Measurements from ENCODE around the gene DNAJC11. TPM values are rescaled to one million over a fixed set of nuclear protein-coding genes. Genes with fewer than 3 reads are reported as not detected.

The DNAJC11 gene
- polyA plus RNA-seq, 1 of the 3 experiments (the other 2 are of a cell fraction): 38.2 TPM

GRCh38 chr1:6619045-6619444 is 82.6 kb downstream of the DNAJC11 start:
- Histone ChIP-seq H4K20me1 (ENCODE audit: insufficient read depth) (peaks cover 49% of the 10 kb centered on the region), H3K9ac (no peak overlapping the region), H3K79me2 (ENCODE audit: insufficient read depth) (peaks cover 89% of the 10 kb centered on the region), H3K9me2 (no peaks in the 10 kb centered on the region), H3K27me3 (ENCODE audit: insufficient read depth) (no peaks in the 10 kb centered on the region), H3K9me3 (no peaks in the 10 kb centered on the region), H2AFZ (ENCODE audit: low read depth) (no peak overlapping the region), H3K4me2 (no peak overlapping the region), H3F3A (replicated peaks; ENCODE audit: insufficient read depth) (peaks cover 18% of the 10 kb centered on the region), H3K4me1 (ENCODE audit: control insufficient read depth in 1 of 2, insufficient read depth in 2 of 2, low read depth in 1 of 2, low read length in 1 of 2) (peaks cover 0 to 4% of the 10 kb centered on the region in 2 experiments; a peak in 1 of 4 replicates), H3K27ac (ENCODE audit: low read depth in 2 of 2, low read length in 1 of 2) (no peak overlapping the region), H3K36me3 (replicated peaks in 1 of 2; ENCODE audit: control insufficient read depth in 1 of 2, insufficient read depth in 2 of 2, low read length in 1 of 2) (peaks cover 24 to 31% of the 10 kb centered on the region in 2 experiments), H3K4me3 (ENCODE audit: low read depth in 2 of 2, low read length in 1 of 2) (no peak overlapping the region)
- TF ChIP-seq NFIC (IDR thresholded peaks at IDR 0.05; ENCODE audit: borderline replicate concordance) (no peak), YY1 (IDR thresholded peaks at IDR 0.05; ENCODE audit: low read depth) (no peak), TEAD4 (IDR thresholded peaks at IDR 0.05; ENCODE audit: borderline replicate concordance, insufficient read depth) (no peak), MEF2A (IDR thresholded peaks at IDR 0.05; ENCODE audit: borderline replicate concordance, low read depth) (no peak), GATA2 (CRISPR knock-in tag; IDR thresholded peaks at IDR 0.05) (no peak), RAD21 (IDR thresholded peaks at IDR 0.05; ENCODE audit: low read length) (no peak), TCF12 (IDR thresholded peaks at IDR 0.05) (no peak), CHD2 (IDR thresholded peaks at IDR 0.05; ENCODE audit: low read length, partially characterized antibody) (no peak), EP300 (IDR thresholded peaks at IDR 0.05; ENCODE audit: borderline replicate concordance in 1 of 2, low read depth in 1 of 2, low read length in 1 of 2) (no peak), SMC3 (IDR thresholded peaks at IDR 0.05; ENCODE audit: low read depth, low read length) (no peak), ELF1 (IDR thresholded peaks at IDR 0.05) (no peak), TAF1 (IDR thresholded peaks at IDR 0.05; ENCODE audit: borderline replicate concordance, low read depth, low read length) (no peak)
- WGBS (ENCODE audit: low lambda C conversion rate): 95% methylated on average over 4 of the region's 4 CpGs
- no peak for DNase-seq
- ChIA-PET CTCF (no interaction called here), POLR2A (no interaction called here)

GRCh38 chr1:6614929-6615785 is 86.5 kb downstream of the DNAJC11 start:
- H3K9ac ChIP-seq: peak overlapping the region; percentile 61
- peaks cover 41% of the 10 kb centered on the region for H4K20me1 ChIP-seq (ENCODE audit: insufficient read depth)
- peak overlapping the region in 1 of 2 experiments; percentile 23; a peak in 1 of 4 replicates for H3K27ac ChIP-seq (ENCODE audit: low read depth in 2 of 2, low read length in 1 of 2)
- H3K4me2 ChIP-seq: peak overlapping the region; percentile 86
- H3K9me2 ChIP-seq: no peaks in the 10 kb centered on the region
- ChIA-PET POLR2A (interaction anchor here (0.5 to 0.6 kb wide), 2 partner anchors 78 to 91 kb away, joined by 3 to 5 read pairs; no protein-coding TSS in a partner anchor), CTCF (interaction anchor here (0.6 to 1.8 kb wide), 4 partner anchors 9 to 980 kb away, joined by 3 to 6 read pairs (median 5); partner anchors contain the start of genes NOL9, TAS1R1 and THAP3)
- peak overlapping the region; percentile 65 to 75 for H3K4me3 ChIP-seq (ENCODE audit: low read depth in 2 of 2, low read length in 1 of 2)
- H3F3A ChIP-seq (replicated peaks; ENCODE audit: insufficient read depth): peaks cover 10% of the 10 kb centered on the region
- DNase-seq: peak; percentile 59
- peaks cover 0 to 7% of the 10 kb centered on the region in 2 experiments; a peak in 1 of 4 replicates for H3K4me1 ChIP-seq (ENCODE audit: control insufficient read depth in 1 of 2, insufficient read depth in 2 of 2, low read depth in 1 of 2, low read length in 1 of 2)
- 10% methylated on average over 40 of the region's 82 CpGs for WGBS (ENCODE audit: low lambda C conversion rate)
- peaks cover 3 to 8% of the 10 kb centered on the region in 2 experiments for H3K36me3 ChIP-seq (replicated peaks in 1 of 2; ENCODE audit: control insufficient read depth in 1 of 2, insufficient read depth in 2 of 2, low read length in 1 of 2)
- H3K27me3 ChIP-seq (ENCODE audit: insufficient read depth): no peaks in the 10 kb centered on the region
- no peaks in the 10 kb centered on the region for H3K9me3 ChIP-seq
- peaks cover 61% of the 10 kb centered on the region for H3K79me2 ChIP-seq (ENCODE audit: insufficient read depth)
- no peak overlapping the region for H2AFZ ChIP-seq (ENCODE audit: low read depth)
- TF ChIP-seq TEAD4 (IDR thresholded peaks at IDR 0.05; ENCODE audit: borderline replicate concordance, insufficient read depth) (no peak), CTCF (IDR thresholded peaks at IDR 0.05) (no peak), EZH2phosphoT487 (IDR thresholded peaks at IDR 0.05; ENCODE audit: borderline replicate concordance, low read depth) (no peak), SMC3 (IDR thresholded peaks at IDR 0.05; ENCODE audit: low read depth, low read length) (no peak), NRF1 (IDR thresholded peaks at IDR 0.05; ENCODE audit: low read depth, low read length) (no peak), GATA2 (CRISPR knock-in tag; IDR thresholded peaks at IDR 0.05) (no peak), REST (IDR thresholded peaks at IDR 0.05; ENCODE audit: low read depth, low read length) (no peak), POLR2AphosphoS5 (IDR thresholded peaks at IDR 0.05; ENCODE audit: low read depth, low read length) (no peak), FOXJ3 (CRISPR knock-in tag; IDR thresholded peaks at IDR 0.05) (no peak), MXI1 (IDR thresholded peaks at IDR 0.05; ENCODE audit: low read depth, low read length) (no peak), MAX (IDR thresholded peaks at IDR 0.05; ENCODE audit: low read depth) (no peak), USF1 (IDR thresholded peaks at IDR 0.05; ENCODE audit: borderline replicate concordance, low read depth) (no peak)

Measured in SK-N-SH (cell line).